Measurements from ENCODE around the gene GCN1. TPM values are rescaled to one million over a fixed set of nuclear protein-coding genes. Genes with fewer than 3 reads are reported as not detected.
A peak's percentile ranks its signal among the peaks of the same experiment; 100 is the strongest.
"Not testable (repeated sequence)": the region's sequence is repeated elsewhere in the genome, so short reads cannot be mapped to it uniquely, and the experiment has no call there.

Gene GCN1
- polyA plus RNA-seq, 4 donors, result 12.3 to 47.9 (median 21.0) TPM

- FAIRE-seq, result no peak
These were observed 4.5 kb upstream of the GCN1 start for GRCh38 chr12:120199025-120199424.

GRCh38 chr12:120197542-120197887 is 3.0 kb upstream of the GCN1 start:
- Histone ChIP-seq H3K27ac (ENCODE audit: low read depth in 1 of 3, low read length in 2 of 3) (no peak overlapping the region), H3K4me1 (ENCODE audit: control insufficient read depth in 3 of 3, insufficient read depth in 2 of 3, low read depth in 1 of 3, low read length in 2 of 3) (peaks cover 2 to 21% (median 4%) of the 10 kb centered on the region in 3 donors), H3K9me3 (ENCODE audit: control insufficient read depth in 2 of 2, insufficient read depth in 1 of 2, low read depth in 1 of 2, low read length in 1 of 2) (no peaks in the 10 kb centered on the region), H3K27me3 (ENCODE audit: control insufficient read depth in 3 of 3, insufficient read depth in 3 of 3, low read length in 3 of 3) (no peaks in the 10 kb centered on the region), H3K4me3 (ENCODE audit: low read depth in 1 of 3, low read length in 3 of 3) (no peak overlapping the region), H3K36me3 (ENCODE audit: control insufficient read depth in 3 of 3, insufficient read depth in 2 of 3, low read depth in 1 of 3, low read length in 3 of 3) (peaks cover 6 to 47% (median 9%) of the 10 kb centered on the region in 3 donors)
- WGBS, 3 donors, result 57 to 69% (median 69%) methylated on average over 4 of the region's 4 CpGs
- FAIRE-seq (no peak), DNase-seq (no peak)

More at GRCh38 chr12:120199025-120199424, 4.5 kb upstream of the GCN1 start:
- Histone ChIP-seq H3K36me3 (ENCODE audit: control insufficient read depth in 3 of 3, insufficient read depth in 2 of 3, low read depth in 1 of 3, low read length in 3 of 3) (peaks cover 6 to 45% (median 9%) of the 10 kb centered on the region in 3 donors), H3K4me1 (ENCODE audit: control insufficient read depth in 3 of 3, insufficient read depth in 2 of 3, low read depth in 1 of 3, low read length in 2 of 3) (peaks cover 0 to 18% (median 0%) of the 10 kb centered on the region in 3 donors), H3K27ac (ENCODE audit: low read depth in 1 of 3, low read length in 2 of 3) (peak overlapping the region in 1 of 3 donors; percentile 46), H3K27me3 (ENCODE audit: control insufficient read depth in 3 of 3, insufficient read depth in 3 of 3, low read length in 3 of 3) (no peaks in the 10 kb centered on the region), H3K4me3 (ENCODE audit: low read depth in 1 of 3, low read length in 3 of 3) (peak overlapping the region in 1 of 3 donors; percentile 77), H3K9me3 (ENCODE audit: control insufficient read depth in 2 of 2, insufficient read depth in 1 of 2, low read depth in 1 of 2, low read length in 1 of 2) (no peaks in the 10 kb centered on the region)
- WGBS, 3 donors, result 32 to 46% (median 33%) methylated on average over 7 of the region's 7 CpGs
- no peak for DNase-seq

- not testable (repeated sequence) for H3K4me3 ChIP-seq (ENCODE audit: low read depth in 1 of 3, low read length in 3 of 3); H3K27ac ChIP-seq (ENCODE audit: low read depth in 1 of 3, low read length in 2 of 3); H3K9me3 ChIP-seq (ENCODE audit: control insufficient read depth in 2 of 2, insufficient read depth in 1 of 2, low read depth in 1 of 2, low read length in 1 of 2); DNase-seq; H3K27me3 ChIP-seq (ENCODE audit: control insufficient read depth in 3 of 3, insufficient read depth in 3 of 3, low read length in 3 of 3); FAIRE-seq
- H3K4me1 ChIP-seq (ENCODE audit: control insufficient read depth in 3 of 3, insufficient read depth in 2 of 3, low read depth in 1 of 3, low read length in 2 of 3), result peaks cover 2 to 21% (median 4%) of the 10 kb centered on the region in 3 donors
- H3K36me3 ChIP-seq (ENCODE audit: control insufficient read depth in 3 of 3, insufficient read depth in 2 of 3, low read depth in 1 of 3, low read length in 3 of 3), result peaks cover 6 to 47% (median 9%) of the 10 kb centered on the region in 3 donors
- WGBS, 3 donors, result 60 to 69% (median 63%) methylated on average over 7 of the region's 7 CpGs
These were observed 2.5 kb upstream of the GCN1 start for GRCh38 chr12:120196817-120197541.

- Histone ChIP-seq H3K9me3 (ENCODE audit: control insufficient read depth in 2 of 2, insufficient read depth in 1 of 2, low read depth in 1 of 2, low read length in 1 of 2) (no peaks in the 10 kb centered on the region), H3K4me1 (ENCODE audit: control insufficient read depth in 3 of 3, insufficient read depth in 2 of 3, low read depth in 1 of 3, low read length in 2 of 3) (peaks cover 4 to 21% (median 4%) of the 10 kb centered on the region in 3 donors), H3K27ac (ENCODE audit: low read depth in 1 of 3, low read length in 2 of 3) (peak overlapping the region in 2 of 3 donors; percentile 8 to 45), H3K36me3 (ENCODE audit: control insufficient read depth in 3 of 3, insufficient read depth in 2 of 3, low read depth in 1 of 3, low read length in 3 of 3) (peaks cover 6 to 47% (median 9%) of the 10 kb centered on the region in 3 donors), H3K4me3 (ENCODE audit: low read depth in 1 of 3, low read length in 3 of 3) (no peak overlapping the region), H3K27me3 (ENCODE audit: control insufficient read depth in 3 of 3, insufficient read depth in 3 of 3, low read length in 3 of 3) (no peaks in the 10 kb centered on the region)
- FAIRE-seq (no peak), DNase-seq (no peak)
- WGBS, 3 donors, result 61 to 80% (median 66%) methylated on average over 1 of the region's 1 CpG
These were observed 1.8 kb upstream of the GCN1 start for GRCh38 chr12:120196363-120196762.

- Histone ChIP-seq H3K27ac (ENCODE audit: low read depth in 1 of 3, low read length in 2 of 3) (peak overlapping the region; percentile 6 to 96 (median 71)), H3K36me3 (ENCODE audit: control insufficient read depth in 3 of 3, insufficient read depth in 2 of 3, low read depth in 1 of 3, low read length in 3 of 3) (peaks cover 6 to 54% (median 12%) of the 10 kb centered on the region in 3 donors), H3K9me3 (ENCODE audit: control insufficient read depth in 2 of 2, insufficient read depth in 1 of 2, low read depth in 1 of 2, low read length in 1 of 2) (no peaks in the 10 kb centered on the region), H3K4me1 (ENCODE audit: control insufficient read depth in 3 of 3, insufficient read depth in 2 of 3, low read depth in 1 of 3, low read length in 2 of 3) (peaks cover 4 to 14% (median 4%) of the 10 kb centered on the region in 3 donors), H3K4me3 (ENCODE audit: low read depth in 1 of 3, low read length in 3 of 3) (peak overlapping the region; percentile 74 to 99 (median 90)), H3K27me3 (ENCODE audit: control insufficient read depth in 3 of 3, insufficient read depth in 3 of 3, low read length in 3 of 3) (no peaks in the 10 kb centered on the region)
- FAIRE-seq (no peak), DNase-seq (no peak)
- 0 to 1% (median 1%) methylated on average over 17 to 18 of the region's 18 CpGs for WGBS, 3 donors
These were observed 335 bp downstream of the GCN1 start for GRCh38 chr12:120194226-120194533.

- H3K27ac ChIP-seq (ENCODE audit: low read depth in 1 of 3, low read length in 2 of 3); DNase-seq; H3K27me3 ChIP-seq (ENCODE audit: control insufficient read depth in 3 of 3, insufficient read depth in 3 of 3, low read length in 3 of 3); FAIRE-seq; H3K9me3 ChIP-seq (ENCODE audit: control insufficient read depth in 2 of 2, insufficient read depth in 1 of 2, low read depth in 1 of 2, low read length in 1 of 2): not testable (repeated sequence)
- WGBS, 3 donors, result 66 to 78% (median 68%) methylated on average over 8 of the region's 8 CpGs
- peaks cover 6 to 52% (median 13%) of the 10 kb centered on the region in 3 donors for H3K36me3 ChIP-seq (ENCODE audit: control insufficient read depth in 3 of 3, insufficient read depth in 2 of 3, low read depth in 1 of 3, low read length in 3 of 3)
- peaks cover 4 to 11% (median 4%) of the 10 kb centered on the region in 3 donors for H3K4me1 ChIP-seq (ENCODE audit: control insufficient read depth in 3 of 3, insufficient read depth in 2 of 3, low read depth in 1 of 3, low read length in 2 of 3)
- peak overlapping the region in 1 of 3 donors; percentile 90 for H3K4me3 ChIP-seq (ENCODE audit: low read depth in 1 of 3, low read length in 3 of 3)
These were observed 1.2 kb downstream of the GCN1 start for GRCh38 chr12:120193286-120193685.

GRCh38 chr12:120190985-120191480 is 3.5 kb downstream of the GCN1 start:
- H3K9me3 ChIP-seq (ENCODE audit: control insufficient read depth in 2 of 2, insufficient read depth in 1 of 2, low read depth in 1 of 2, low read length in 1 of 2), result no peaks in the 10 kb centered on the region
- H3K4me3 ChIP-seq (ENCODE audit: low read depth in 1 of 3, low read length in 3 of 3), result no peak overlapping the region
- H3K27me3 ChIP-seq (ENCODE audit: control insufficient read depth in 3 of 3, insufficient read depth in 3 of 3, low read length in 3 of 3), result no peaks in the 10 kb centered on the region
- H3K36me3 ChIP-seq (ENCODE audit: control insufficient read depth in 3 of 3, insufficient read depth in 2 of 3, low read depth in 1 of 3, low read length in 3 of 3), result peaks cover 5 to 51% (median 17%) of the 10 kb centered on the region in 3 donors
- DNase-seq (no peak), FAIRE-seq (no peak)
- WGBS, 3 donors, result 78 to 83% (median 82%) methylated on average over 7 of the region's 7 CpGs
- H3K27ac ChIP-seq (ENCODE audit: low read depth in 1 of 3, low read length in 2 of 3), result no peak overlapping the region
- peaks cover 4 to 11% (median 4%) of the 10 kb centered on the region in 3 donors for H3K4me1 ChIP-seq (ENCODE audit: control insufficient read depth in 3 of 3, insufficient read depth in 2 of 3, low read depth in 1 of 3, low read length in 2 of 3)

GRCh38 chr12:120190386-120190785 is 4.1 kb downstream of the GCN1 start:
- no peak for FAIRE-seq
- Histone ChIP-seq H3K36me3 (ENCODE audit: control insufficient read depth in 3 of 3, insufficient read depth in 2 of 3, low read depth in 1 of 3, low read length in 3 of 3) (peaks cover 6 to 52% (median 17%) of the 10 kb centered on the region in 3 donors), H3K4me1 (ENCODE audit: control insufficient read depth in 3 of 3, insufficient read depth in 2 of 3, low read depth in 1 of 3, low read length in 2 of 3) (peaks cover 4 to 10% (median 4%) of the 10 kb centered on the region in 3 donors), H3K27me3 (ENCODE audit: control insufficient read depth in 3 of 3, insufficient read depth in 3 of 3, low read length in 3 of 3) (no peaks in the 10 kb centered on the region), H3K4me3 (ENCODE audit: low read depth in 1 of 3, low read length in 3 of 3) (no peak overlapping the region), H3K27ac (ENCODE audit: low read depth in 1 of 3, low read length in 2 of 3) (no peak overlapping the region), H3K9me3 (ENCODE audit: control insufficient read depth in 2 of 2, insufficient read depth in 1 of 2, low read depth in 1 of 2, low read length in 1 of 2) (no peaks in the 10 kb centered on the region)
- no peak for DNase-seq
- 85 to 93% (median 92%) methylated on average over 5 of the region's 5 CpGs for WGBS, 3 donors
